Ectodermal cell (in vitro differentiated cells): Measurements from ENCODE around the gene PLAC8L1.
"Not testable (repeated sequence)": the region's sequence is repeated elsewhere in the genome, so short reads cannot be mapped to it uniquely, and the experiment has no call there.

Experiments used
- H3K27ac ChIP-seq: 2 replicates; pipeline ENCODE4 v1.7.0; 2013; ENCODE audit warnings: mild to moderate bottlenecking, low read depth, low read length; ENCODE audit not compliant: insufficient read depth, poor library complexity, severe bottlenecking
- H3K27me3 ChIP-seq: 2 replicates; pipeline ENCODE4 v1.7.0; 2013; ENCODE audit warnings: mild to moderate bottlenecking, low read length; ENCODE audit not compliant: insufficient read depth, control insufficient read depth, poor library complexity, severe bottlenecking
- H3K36me3 ChIP-seq: one replicate; pipeline ENCODE4 v1.7.0; 2013; ENCODE audit warnings: low read length; ENCODE audit not compliant: control insufficient read depth, insufficient read depth
- H3K4me1 ChIP-seq: one replicate; pipeline ENCODE4 v1.7.0; 2013; ENCODE audit warnings: low read length; ENCODE audit not compliant: control insufficient read depth, insufficient read depth
- H3K4me3 ChIP-seq: 2 replicates; pipeline ENCODE4 v1.7.0; 2013; ENCODE audit warnings: low read depth, low read length, control low read depth; ENCODE audit not compliant: insufficient read depth
- H3K9me3 ChIP-seq: 2 replicates; pipeline ENCODE4 v1.7.0; 2013; ENCODE audit warnings: mild to moderate bottlenecking, low read length, moderate library complexity; ENCODE audit not compliant: control insufficient read depth
- WGBS, 2 experiments: methylation state at CpG; one replicate each; pipeline ENCODE4 v1.1.7; 2013; ENCODE audit warnings: missing lambda C conversion rate in 2 of 2; 5-methylcytosine and 5-hydroxymethylcytosine counted together

PLAC8L1 gene

GRCh38 chr5:146112476-146112875 lies 7.1 kb upstream of the PLAC8L1 start:
- H3K27me3 ChIP-seq: no peaks in the 10 kb centered on the region
- H3K4me3 ChIP-seq: no peak overlapping the region
- H3K4me1 ChIP-seq: no peaks in the 10 kb centered on the region
- 93 to 96% methylated on average over 5 of the region's 5 CpGs for WGBS, 2 experiments
- peaks cover 11% of the 10 kb centered on the region for H3K36me3 ChIP-seq
- no peak overlapping the region for H3K27ac ChIP-seq
- no peaks in the 10 kb centered on the region for H3K9me3 ChIP-seq

GRCh38 chr5:146111409-146111808 lies 6.0 kb upstream of the PLAC8L1 start:
- H3K36me3 ChIP-seq: peaks cover 11% of the 10 kb centered on the region
- WGBS, 2 experiments: 95% methylated on average over 1 of the region's 1 CpG
- no peaks in the 10 kb centered on the region for H3K9me3 ChIP-seq
- H3K4me1 ChIP-seq: no peaks in the 10 kb centered on the region
- no peaks in the 10 kb centered on the region for H3K27me3 ChIP-seq
- H3K4me3 ChIP-seq: no peak overlapping the region
- H3K27ac ChIP-seq: no peak overlapping the region

DNA sequence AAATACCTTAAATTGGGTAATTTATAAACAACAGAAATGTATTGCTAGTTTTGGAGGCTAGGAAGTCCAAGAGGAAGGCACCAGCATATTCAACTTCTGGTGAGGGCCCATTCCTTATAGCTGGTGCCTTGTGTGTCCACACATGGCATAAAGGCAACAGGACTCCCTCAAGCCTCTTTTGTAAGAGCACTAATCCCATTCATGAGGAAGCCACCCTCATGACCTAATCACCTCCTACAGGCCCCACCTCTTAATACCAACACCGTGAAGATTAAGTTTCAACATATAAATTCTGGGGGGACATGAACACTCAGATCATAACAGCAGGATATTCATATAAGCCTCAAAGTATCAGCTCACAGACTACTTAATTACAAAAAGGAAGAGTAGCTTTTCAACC lies 4.0 kb upstream of the PLAC8L1 start:
- Histone ChIP-seq H3K36me3 (peaks cover 7% of the 10 kb centered on the region), H3K4me3 (no peak overlapping the region), H3K9me3 (no peaks in the 10 kb centered on the region), H3K4me1 (no peaks in the 10 kb centered on the region), H3K27ac (no peak overlapping the region), H3K27me3 (no peaks in the 10 kb centered on the region)
- 69 to 84% methylated on average over 1 of the region's 1 CpG for WGBS, 2 experiments

- H3K4me3 ChIP-seq, H3K4me1 ChIP-seq, H3K27ac ChIP-seq, H3K9me3 ChIP-seq, H3K36me3 ChIP-seq, H3K27me3 ChIP-seq: not testable (repeated sequence)
- WGBS, 2 experiments: 93 to 97% methylated on average over 2 of the region's 2 CpGs
Measured at GRCh38 chr5:146108870-146109269, 3.5 kb upstream of the PLAC8L1 start.

DNA sequence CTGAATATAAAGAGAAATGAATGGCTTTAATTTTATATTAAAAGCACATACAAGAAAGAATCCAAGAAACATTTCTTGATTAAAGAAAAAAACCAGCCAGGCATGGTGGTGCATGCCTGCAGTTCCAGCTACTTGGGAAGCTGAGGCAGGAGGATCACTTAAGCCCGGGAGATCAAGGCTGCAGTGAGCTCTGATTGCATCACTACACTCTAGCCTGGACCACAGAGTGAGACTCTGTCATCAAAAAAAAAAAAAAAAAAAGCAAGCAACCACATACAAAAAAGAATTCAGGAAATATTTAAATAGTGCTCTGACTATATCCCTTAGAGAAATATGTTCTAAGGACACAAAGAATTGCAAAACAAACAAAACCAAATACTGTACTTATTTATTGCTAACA lies 2.5 kb upstream of the PLAC8L1 start:
- no peaks in the 10 kb centered on the region for H3K36me3 ChIP-seq
- WGBS, 2 experiments: 96 to 100% methylated on average over 1 of the region's 1 CpG
- H3K27me3 ChIP-seq: no peaks in the 10 kb centered on the region
- no peaks in the 10 kb centered on the region for H3K4me1 ChIP-seq
- no peak overlapping the region for H3K4me3 ChIP-seq
- H3K9me3 ChIP-seq: no peaks in the 10 kb centered on the region
- H3K27ac ChIP-seq: no peak overlapping the region

DNA sequence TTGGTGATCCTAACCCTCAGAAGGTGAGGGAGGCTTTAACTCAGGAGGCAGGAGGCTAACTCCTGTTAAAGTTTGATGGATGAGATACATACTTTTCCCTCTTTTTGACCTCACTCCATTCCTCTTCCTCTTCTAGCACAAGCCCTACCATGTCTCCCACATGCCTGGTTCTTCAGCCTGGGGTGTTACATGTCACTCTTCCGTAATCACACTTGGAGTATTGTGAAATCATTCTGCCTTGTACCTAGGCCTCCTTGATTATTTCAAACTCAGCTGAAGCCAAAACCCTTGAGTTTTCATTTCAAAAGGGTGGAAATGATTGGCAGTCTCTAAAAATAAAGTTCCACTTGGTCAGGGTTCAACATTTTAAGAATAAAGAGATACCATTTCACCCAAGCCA lies 1.8 kb downstream of the PLAC8L1 start:
- no peaks in the 10 kb centered on the region for H3K27me3 ChIP-seq
- H3K4me3 ChIP-seq: no peak overlapping the region
- WGBS, 2 experiments: 88 to 94% methylated on average over 1 of the region's 1 CpG
- no peak overlapping the region for H3K27ac ChIP-seq
- no peaks in the 10 kb centered on the region for H3K36me3 ChIP-seq
- no peaks in the 10 kb centered on the region for H3K9me3 ChIP-seq
- no peaks in the 10 kb centered on the region for H3K4me1 ChIP-seq

- H3K9me3 ChIP-seq: no peaks in the 10 kb centered on the region
- no peaks in the 10 kb centered on the region for H3K4me1 ChIP-seq
- no peaks in the 10 kb centered on the region for H3K27me3 ChIP-seq
- no peak overlapping the region for H3K4me3 ChIP-seq
- H3K36me3 ChIP-seq: no peaks in the 10 kb centered on the region
- no peak overlapping the region for H3K27ac ChIP-seq
- 17 to 32% methylated on average over 1 to 2 of the region's 2 CpGs for WGBS, 2 experiments
Measured at GRCh38 chr5:146101646-146102045, 3.7 kb downstream of the PLAC8L1 start.

DNA sequence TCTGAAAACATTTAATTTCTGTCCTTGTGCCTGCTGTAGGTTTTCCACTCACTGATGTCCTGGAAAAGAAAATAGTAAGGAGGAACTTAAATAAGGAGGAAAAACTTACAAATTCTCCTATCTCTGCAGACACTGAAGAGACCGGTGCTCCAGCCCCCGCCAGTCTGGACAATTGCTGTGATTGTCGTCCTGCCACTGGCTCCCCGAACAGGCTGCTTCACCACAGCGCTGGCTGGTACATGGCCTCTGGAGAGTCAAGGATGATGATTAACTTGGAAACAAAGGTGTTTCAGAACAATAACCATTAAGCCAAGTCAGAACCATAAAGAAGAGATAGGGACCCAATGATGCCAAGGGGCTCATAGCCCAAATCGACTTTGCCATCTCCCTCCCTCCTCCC lies 7.3 kb downstream of the PLAC8L1 start:
- H3K9me3 ChIP-seq: no peaks in the 10 kb centered on the region
- no peak overlapping the region for H3K27ac ChIP-seq
- no peak overlapping the region for H3K4me3 ChIP-seq
- H3K4me1 ChIP-seq: no peaks in the 10 kb centered on the region
- H3K36me3 ChIP-seq: no peaks in the 10 kb centered on the region
- 91 to 92% methylated on average over 6 of the region's 6 CpGs for WGBS, 2 experiments
- H3K27me3 ChIP-seq: no peaks in the 10 kb centered on the region

DNA sequence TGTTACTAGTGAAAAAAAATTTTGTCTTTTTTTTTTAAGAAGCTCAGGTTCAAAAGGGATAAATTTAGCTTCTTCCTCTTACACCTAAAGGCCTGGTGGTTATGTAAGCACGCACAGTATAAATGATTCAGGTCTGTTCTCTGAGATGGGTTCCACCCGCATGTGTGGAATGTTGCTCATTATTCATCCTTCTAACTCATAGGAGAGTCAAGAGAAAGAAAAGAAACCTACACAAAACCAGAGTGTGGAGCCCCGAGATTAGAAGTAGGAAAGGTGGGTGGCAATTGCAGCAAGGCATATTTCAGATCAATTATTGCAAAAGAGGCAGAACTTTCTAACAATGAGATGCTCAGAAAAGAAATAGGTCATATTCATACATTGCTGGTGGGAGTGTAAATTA lies 13.5 kb downstream of the PLAC8L1 start:
- Histone ChIP-seq H3K27me3 (no peaks in the 10 kb centered on the region), H3K4me3 (no peak overlapping the region), H3K9me3 (no peaks in the 10 kb centered on the region), H3K4me1 (no peaks in the 10 kb centered on the region), H3K36me3 (no peaks in the 10 kb centered on the region), H3K27ac (no peak overlapping the region)
- 95 to 100% methylated on average over 1 to 3 of the region's 3 CpGs for WGBS, 2 experiments

GRCh38 chr5:146089287-146089686 lies 16.1 kb downstream of the PLAC8L1 start:
- Histone ChIP-seq H3K27ac (no peak overlapping the region), H3K4me3 (no peak overlapping the region), H3K27me3 (no peaks in the 10 kb centered on the region), H3K9me3 (no peaks in the 10 kb centered on the region), H3K36me3 (no peaks in the 10 kb centered on the region), H3K4me1 (no peaks in the 10 kb centered on the region)

DNA sequence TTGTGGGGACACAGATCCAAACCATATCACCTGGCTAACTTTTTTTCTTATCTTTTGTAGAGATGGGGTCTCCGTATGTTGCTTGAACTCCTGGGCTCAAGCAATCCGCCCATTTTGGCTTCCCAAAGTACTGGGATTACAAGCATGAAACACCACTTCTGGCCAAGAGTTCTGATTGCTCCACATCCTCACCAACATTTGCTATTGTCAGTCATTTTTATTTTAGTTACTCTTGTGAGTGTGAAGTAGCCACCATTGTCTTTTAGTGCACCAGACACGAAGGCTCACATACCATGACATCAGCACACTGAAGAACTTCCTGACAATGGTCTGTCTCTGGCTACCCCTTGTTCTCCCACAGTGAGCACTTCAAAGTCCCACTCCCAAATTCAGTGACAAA lies 17.3 kb downstream of the PLAC8L1 start:
- H3K9me3 ChIP-seq: no peaks in the 10 kb centered on the region
- no peaks in the 10 kb centered on the region for H3K27me3 ChIP-seq
- no peaks in the 10 kb centered on the region for H3K36me3 ChIP-seq
- H3K4me1 ChIP-seq: no peaks in the 10 kb centered on the region
- no peak overlapping the region for H3K27ac ChIP-seq
- H3K4me3 ChIP-seq: no peak overlapping the region
- WGBS, 2 experiments: 93 to 94% methylated on average over 3 of the region's 3 CpGs
